GM10248 (cell line): ENCODE measurements around the gene TLE7.

Experiments
- CTCF ChIA-PET: fragments of 300-600 bp; sonication (Branson Sonifier 250); formaldehyde crosslinking; extraction: SDS; loops from one replicate; lab custom pipeline; 2021; ENCODE audit warnings: antibody characterized with exemption; lab: Yijun Ruan, JAX
- POLR2A ChIA-PET: fragments of 350-650 bp; sonication (Branson Sonifier 250); formaldehyde crosslinking; extraction: SDS; loops from one replicate; lab custom pipeline; 2020; ENCODE audit warnings: antibody characterized with exemption; lab: Yijun Ruan, JAX
- DNase-seq: peaks from one replicate; pipeline ENCODE4 v3.0.0; 2012; ENCODE audit errors: extremely low spot score
- CTCF ChIP-seq: IDR thresholded peaks from 2 replicates; pipeline ENCODE4 v1.5.1; 2012; ENCODE audit warnings: mild to moderate bottlenecking, low read depth; ENCODE audit errors: extremely low read depth, missing control alignments, control extremely low read depth

TLE7 gene

GRCh38 chr16:71408536-71408935 is 33.3 kb downstream of the TLE7 start:
- no peak for TF ChIP-seq CTCF
- CTCF ChIA-PET = interaction anchor here (2.5 to 9.5 kb wide), 4 partner anchors 16 to 203 kb away, joined by 7 to 216 read pairs (median 54); no protein-coding TSS in a partner anchor

GRCh38 chr16:71407731-71408130 is 34.1 kb downstream of the TLE7 start:
- no peak for DNase-seq
- TF ChIP-seq CTCF = no peak
- ChIA-PET POLR2A (no interaction called here), CTCF (interaction anchor here (1.1 to 2.6 kb wide), 4 partner anchors 16 to 204 kb away, joined by 3 to 15 read pairs (median 6); no protein-coding TSS in a partner anchor)

More at GRCh38 chr16:71408536-71408935, 33.3 kb downstream of the TLE7 start:
- DNase-seq = no peak
- POLR2A ChIA-PET = no interaction called here

GRCh38 chr16:71406724-71407123 is 35.1 kb downstream of the TLE7 start:
- no peak for DNase-seq
- ChIA-PET CTCF (interaction anchor here (0.9 to 2.6 kb wide), 4 partner anchors 11 to 205 kb away, joined by 3 to 15 read pairs (median 5); no protein-coding TSS in a partner anchor), POLR2A (no interaction called here)
- no peak for TF ChIP-seq CTCF

GRCh38 chr16:71406316-71406715 is 35.5 kb downstream of the TLE7 start:
- CTCF ChIA-PET = interaction anchor here (0.9 to 2.6 kb wide), 4 partner anchors 12 to 205 kb away, joined by 3 to 15 read pairs (median 5); no protein-coding TSS in a partner anchor
- POLR2A ChIA-PET = no interaction called here
- no peak for DNase-seq
- no peak for TF ChIP-seq CTCF

- TF ChIP-seq CTCF = no peak
- POLR2A ChIA-PET = no interaction called here
- no peak for DNase-seq
- CTCF ChIA-PET = interaction anchor here (2.1 to 2.2 kb wide), 2 partner anchors 8 to 95 kb away, joined by 5 to 12 read pairs; no protein-coding TSS in a partner anchor
Observed at GRCh38 chr16:71404364-71404763, 37.5 kb downstream of the TLE7 start.

- no peak for DNase-seq
- no peak for TF ChIP-seq CTCF
- CTCF ChIA-PET = interaction anchor here (2.1 to 2.2 kb wide), 2 partner anchors 10 to 97 kb away, joined by 5 to 12 read pairs; no protein-coding TSS in a partner anchor
Observed at GRCh38 chr16:71402674-71403073, 39.2 kb downstream of the TLE7 start.

More at GRCh38 chr16:71402674-71403073, 39.2 kb downstream of the TLE7 start:
- POLR2A ChIA-PET = no interaction called here
